HG02981 (cell line): ENCODE data around the gene SLC24A3.

Experiments
- ATAC-seq: cut with Tn5 transposase; IDR thresholded peaks from one replicate; pipeline ENCODE4 v1.9.1; 2021; ENCODE audit warnings: mild to moderate bottlenecking, moderate library complexity; ENCODE audit not compliant: unreplicated experiment

Gene SLC24A3

DNA sequence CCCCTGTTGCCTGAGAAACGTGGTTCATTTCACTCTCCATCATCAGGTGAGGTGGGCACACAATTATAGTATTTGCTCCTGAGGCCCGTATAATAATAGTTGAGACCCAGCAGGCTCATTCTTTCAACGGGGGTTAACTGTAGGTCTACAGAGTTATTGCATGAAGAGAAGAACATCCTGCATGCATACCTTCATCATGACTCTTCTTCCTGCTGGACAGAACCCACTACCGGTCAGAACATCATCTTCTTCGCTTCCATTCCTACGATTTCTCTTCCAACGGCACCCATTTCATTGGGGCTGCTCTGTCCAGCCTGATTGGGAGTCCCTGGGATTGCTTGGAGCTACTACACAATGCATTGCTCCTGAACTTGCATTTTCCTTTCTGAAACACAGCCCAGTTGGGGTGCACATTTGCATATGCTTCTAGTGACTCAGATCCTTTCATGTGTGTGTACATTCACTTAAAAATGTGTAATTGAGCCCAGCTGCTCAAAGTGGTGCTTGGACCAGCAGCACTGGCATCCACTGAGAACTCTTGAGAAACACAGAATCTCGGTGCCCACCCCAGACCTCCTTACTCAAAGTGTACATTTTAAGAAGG lies 57.4 kb downstream of the SLC24A3 start:
- no peak for ATAC-seq

DNA sequence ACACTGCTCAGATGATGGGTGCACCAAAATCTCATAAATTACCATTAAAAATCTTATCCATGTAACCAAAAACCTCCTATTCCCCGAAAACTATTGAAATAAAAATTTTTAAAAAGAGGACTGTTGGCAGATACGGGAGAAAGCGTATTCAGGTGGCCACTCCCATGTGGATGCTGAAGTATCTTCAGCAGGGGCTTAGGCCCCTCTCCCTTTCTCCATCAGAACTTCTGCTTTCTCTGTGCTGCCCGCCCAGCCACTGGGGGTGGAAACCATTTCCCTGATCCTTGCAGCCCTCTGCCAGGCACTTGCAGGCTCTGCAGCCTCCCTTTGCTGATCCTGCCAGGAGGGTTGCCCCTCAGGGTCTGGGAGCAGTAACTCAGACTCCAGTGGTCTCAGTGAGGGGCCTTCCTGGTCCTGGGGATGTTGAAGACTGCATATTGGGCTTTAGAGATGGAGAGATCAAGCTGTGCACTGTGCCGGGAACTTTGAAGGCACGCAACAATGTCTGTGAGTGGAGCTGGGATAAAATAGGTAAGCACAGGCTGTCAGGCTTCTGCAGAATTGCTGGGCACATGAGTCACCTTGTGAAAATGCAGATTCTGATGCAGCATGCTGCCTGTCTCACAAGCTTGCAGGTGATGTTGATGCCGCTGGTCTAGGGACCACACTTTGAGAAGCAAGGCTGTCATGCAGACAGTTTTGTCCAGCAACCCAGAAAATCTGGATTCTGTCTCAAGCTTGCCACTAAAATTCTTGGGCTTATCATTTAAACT lies 59.6 kb downstream of the SLC24A3 start:
- no peak for ATAC-seq

DNA sequence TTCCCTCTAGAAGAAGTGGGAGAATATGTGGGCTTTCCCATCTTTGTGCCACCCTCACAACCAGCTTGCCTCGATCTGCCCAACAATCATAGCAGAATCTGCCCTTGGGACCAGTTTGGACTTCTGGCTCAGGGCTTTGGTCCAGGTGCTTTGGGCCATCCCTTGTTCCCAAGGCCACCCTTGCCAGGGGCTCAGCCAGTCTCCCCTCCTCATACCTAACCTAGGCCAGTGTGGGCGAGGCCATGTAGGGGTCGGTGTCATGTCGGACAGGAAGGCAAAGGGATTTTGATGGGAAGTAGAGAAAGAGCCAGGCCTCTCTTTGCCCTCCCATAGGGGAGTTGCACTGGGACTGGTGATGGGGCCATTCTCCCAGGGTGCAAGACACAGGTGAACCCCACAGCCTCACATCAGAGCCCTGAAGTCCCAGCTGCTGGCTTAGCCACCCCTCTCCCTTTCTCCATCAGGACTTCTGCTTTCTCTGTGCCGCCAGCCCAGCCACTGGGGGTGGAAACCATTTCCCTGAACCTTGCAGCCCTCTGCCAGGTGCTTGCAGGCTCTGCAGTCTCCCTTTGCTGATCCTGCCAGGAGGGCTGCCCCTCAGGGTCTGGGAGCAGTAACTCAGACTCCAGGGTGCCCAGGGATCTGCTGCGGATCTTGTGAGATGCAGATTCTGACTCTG lies 60.7 kb downstream of the SLC24A3 start:
- ATAC-seq: no peak

DNA sequence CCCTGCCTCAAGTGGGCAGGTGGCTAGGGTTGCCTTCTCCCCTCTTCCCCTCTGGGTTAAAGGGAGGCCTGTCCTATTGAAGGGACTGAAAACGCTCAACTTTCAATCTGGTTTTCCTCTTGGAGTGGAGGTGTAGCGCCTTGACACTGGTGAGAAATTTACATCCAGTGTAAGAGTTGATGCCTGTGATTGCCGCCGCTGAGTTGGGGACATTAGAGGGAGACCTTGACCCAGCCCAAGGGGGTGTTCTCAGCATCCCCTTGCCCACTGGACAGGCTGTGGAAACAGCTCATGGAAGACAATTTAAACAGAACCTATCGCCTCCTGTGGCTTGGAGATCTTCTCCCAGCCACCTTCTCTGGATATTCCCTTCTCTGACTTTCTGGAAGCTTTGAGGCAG lies 61.6 kb downstream of the SLC24A3 start:
- no peak for ATAC-seq

DNA sequence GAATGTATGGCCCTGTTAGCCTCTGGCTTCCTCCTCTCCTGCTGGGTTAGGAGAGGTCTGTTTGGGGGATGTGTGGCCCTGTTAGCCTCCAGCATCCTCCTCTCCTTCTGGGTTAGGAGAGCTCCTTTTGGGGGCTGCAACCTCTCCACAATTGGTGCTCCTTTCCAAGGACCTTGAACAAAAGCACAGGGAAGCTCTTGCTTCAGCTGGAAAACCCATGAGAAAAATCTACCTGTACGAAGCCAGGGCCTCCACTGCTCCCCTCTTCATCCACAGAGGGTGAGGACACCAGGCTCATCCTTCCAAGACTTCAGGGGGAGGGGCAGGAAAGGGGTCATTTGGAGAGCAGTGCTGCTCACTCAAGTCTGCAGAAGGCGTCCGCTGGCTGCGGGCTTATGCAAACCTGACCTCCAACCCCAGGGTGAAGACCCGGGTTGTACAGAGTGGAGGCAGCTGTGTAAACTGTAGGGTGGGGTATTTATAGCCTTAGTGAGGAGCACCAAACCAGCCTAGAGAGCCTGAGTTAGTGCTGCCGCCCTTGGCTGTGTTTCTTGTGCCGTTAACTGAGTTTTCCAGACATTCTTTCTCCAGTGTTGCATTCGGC lies 62.1 kb downstream of the SLC24A3 start:
- no peak for ATAC-seq

DNA sequence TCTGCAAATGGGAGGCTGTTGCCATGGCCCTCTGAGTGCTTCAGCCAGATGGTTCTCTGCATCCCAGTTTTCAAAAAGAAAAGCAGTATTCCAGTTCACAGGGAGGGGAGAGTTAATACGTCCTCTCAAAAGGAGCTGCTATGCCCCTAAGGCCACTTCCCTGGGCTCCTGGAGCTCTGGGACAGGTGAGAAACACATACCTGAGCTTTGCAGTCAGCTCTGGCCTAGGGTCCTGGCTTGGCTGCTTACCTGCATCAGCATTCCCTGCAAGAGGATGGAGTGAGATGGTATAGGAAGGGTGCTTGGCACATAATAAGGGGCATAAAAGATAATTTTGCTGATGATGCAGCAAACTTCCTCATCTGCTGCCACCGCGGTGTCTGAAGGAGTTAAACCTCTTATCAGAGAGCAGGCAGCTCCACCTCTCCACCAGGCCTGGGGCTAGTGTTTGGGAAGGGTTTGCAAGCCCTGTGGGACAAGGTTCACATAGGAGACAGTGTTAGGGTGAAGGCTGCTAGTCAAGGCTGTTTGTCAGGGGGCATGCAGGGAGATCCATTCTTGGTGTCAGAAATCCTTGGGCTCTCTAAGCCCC lies 62.7 kb downstream of the SLC24A3 start:
- no peak for ATAC-seq

DNA sequence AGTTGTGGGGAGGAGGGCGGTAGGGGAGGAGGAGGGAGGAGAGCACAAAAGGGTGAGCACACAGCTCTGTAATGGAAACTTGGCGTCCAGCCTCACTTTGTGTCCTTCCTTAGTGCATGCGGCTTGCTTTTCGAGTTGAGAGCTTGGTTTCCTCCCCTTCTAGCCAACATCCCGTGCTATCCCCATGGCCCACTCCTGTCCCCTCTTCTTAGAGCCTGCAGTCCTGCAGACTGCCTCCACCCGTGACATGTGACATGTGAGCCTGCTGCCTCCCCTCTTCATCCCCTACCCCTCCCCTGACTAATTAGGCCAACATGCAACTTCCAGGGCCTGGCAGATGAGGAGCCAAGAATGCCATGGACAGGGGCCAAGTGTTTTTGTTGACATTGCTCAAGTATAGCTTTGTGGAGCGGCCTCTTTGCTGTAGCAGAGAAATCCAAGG lies 63.2 kb downstream of the SLC24A3 start:
- ATAC-seq: no peak

DNA sequence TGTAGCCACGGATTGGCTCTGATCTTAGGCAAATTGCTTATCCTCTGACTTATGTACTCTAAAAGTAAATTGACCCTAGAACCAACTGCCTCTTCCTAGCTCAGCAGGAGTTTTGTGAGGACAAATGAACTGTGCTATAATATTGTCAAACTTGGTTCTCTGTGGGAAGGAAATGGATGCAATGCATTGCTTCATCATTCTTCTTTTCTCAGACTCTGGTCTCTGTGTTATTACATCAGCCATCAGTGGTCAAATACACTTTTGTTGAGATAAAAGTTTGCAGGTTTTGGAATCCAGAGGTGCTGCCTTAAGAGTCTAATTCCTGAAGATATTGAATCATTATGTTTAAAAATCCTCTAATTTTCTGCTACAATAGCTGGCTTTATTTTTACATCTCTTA lies 64.9 kb downstream of the SLC24A3 start:
- ATAC-seq: no peak

DNA sequence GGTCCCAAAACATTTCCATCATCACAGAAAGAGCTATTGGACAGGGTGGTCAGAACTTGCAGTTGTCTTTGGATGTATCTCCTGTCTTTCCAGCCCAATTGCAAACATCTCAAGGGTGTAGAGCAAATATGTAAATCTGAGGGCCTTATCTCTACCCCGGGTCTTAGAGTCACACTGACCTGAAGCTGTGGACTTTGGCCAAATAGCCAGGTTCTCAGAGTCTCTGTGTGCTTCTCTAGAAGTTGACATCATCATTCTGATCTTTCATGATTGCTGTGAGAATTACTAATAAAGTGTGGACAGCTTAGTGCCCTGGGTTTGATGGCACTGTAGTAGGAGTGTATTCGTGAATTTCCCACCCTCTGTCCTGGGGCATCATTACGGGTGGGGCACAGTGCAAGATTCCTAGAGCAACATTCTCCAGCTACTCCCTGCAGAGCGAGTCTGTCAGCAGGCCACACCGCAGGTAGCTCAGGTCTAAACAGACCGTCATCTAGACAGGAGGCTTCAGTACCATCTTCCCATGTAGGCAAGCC lies 71.1 kb downstream of the SLC24A3 start:
- ATAC-seq: no peak

DNA sequence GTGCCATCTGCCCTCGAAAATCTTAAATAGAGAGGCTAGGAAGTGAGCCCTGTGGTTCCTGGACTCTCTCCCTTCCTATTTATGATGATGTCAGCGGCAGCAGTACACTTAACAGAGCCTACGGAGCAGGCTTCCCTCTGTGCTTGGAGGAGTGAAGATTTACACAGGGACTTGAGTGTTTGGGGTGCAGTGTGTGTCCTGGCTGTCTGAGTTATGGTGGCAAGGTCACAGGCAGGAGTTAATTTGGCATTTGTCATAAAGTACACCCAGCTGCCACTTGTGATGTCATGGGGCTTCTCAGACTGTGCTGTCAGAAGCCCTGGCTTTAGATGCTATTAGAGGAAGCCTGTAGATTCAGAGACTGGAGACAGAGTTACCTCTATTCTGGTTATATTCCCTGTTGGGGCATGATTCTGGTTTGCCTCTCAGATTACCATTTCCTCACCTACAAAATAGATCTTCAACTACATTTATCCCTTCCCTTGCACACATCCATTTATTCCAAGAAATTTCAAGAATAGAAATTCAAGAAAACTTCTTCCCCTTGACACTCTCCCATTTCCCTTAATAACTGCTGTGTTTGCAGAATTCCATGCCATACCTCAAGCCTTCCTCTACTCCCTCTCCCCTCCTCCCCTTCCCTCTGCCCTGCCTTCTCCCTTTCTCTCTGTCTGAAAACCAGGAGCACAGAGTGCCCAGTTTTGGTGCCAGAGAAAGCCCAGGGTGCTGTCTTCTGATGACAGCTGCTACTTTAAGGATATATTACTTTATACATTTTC lies 72.1 kb downstream of the SLC24A3 start:
- ATAC-seq: no peak

DNA sequence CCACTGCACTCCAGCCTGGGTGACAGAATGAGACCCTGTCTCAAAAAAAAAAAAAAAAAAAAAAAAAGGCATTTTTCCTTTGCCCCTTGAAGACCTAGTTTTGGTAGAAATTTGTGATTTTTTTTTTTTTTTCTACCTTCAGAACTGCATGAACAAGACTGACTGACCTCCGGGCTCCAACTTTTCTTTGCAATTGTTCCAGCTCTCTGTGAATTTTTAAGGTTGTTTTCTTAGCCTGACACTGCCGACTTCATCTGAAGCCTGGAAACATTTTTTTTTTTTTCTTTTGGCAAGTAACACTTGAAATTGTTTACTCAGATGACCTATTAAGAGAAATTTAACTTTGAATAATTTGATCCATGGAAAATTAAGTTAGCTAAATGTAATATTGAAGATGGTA lies 73.0 kb downstream of the SLC24A3 start:
- no peak for ATAC-seq

DNA sequence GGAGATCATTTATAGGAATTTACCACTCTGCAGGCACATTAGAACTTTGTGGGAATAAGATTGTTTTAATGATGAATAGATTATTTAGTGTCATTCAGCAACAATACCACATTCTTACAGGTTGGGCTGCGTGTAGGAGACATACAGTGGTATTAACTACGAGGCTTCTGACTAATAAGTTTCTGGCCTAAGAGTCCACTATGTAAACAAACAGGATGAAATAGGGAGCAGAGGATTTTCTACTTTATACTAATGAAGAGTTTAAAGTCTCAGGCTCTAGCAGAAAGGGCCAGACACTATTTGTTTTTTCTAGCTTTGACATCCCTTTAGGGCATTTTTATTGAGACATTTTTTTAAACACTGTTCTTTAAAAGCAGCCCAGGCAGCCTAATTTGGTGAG lies 75.6 kb downstream of the SLC24A3 start:
- ATAC-seq: no peak

DNA sequence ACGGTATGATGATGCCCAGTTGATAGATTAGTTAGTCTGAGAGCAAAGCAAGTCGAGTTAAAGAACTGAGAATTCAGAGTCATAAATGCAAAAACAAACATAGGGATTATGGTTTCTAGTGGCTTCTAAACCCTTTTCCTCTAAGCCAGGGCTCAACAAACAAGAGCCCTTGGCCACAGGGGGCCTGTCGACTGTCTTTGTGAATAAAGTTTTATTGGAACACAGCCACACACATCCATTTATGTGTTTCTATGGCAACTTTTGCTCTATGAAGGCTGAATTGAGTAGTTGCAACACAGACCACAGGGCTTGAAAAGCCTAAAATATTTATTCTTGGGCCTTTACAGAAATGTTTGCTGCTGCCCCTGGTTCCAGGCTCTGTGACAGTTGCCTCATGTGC lies 76.2 kb downstream of the SLC24A3 start:
- ATAC-seq: no peak

DNA sequence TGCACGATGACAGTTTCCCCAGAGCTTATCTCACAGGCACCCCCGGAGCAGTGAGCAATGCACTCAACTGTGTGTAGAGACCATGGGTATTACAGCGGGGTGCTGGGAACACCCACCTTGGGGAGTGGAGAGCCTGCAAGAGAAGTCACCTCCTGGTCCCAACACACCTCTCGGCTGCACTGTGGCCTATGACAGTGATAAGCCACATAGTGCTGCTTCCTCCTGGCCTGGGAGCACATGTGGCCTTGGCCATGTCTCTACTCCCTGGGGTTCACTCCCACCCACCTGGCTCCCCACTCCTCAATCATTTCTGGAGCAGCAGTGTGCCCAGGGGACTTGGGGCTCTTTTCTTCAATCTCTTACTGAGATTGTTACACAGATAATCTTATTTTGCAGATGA lies 77.0 kb downstream of the SLC24A3 start:
- ATAC-seq: no peak

DNA sequence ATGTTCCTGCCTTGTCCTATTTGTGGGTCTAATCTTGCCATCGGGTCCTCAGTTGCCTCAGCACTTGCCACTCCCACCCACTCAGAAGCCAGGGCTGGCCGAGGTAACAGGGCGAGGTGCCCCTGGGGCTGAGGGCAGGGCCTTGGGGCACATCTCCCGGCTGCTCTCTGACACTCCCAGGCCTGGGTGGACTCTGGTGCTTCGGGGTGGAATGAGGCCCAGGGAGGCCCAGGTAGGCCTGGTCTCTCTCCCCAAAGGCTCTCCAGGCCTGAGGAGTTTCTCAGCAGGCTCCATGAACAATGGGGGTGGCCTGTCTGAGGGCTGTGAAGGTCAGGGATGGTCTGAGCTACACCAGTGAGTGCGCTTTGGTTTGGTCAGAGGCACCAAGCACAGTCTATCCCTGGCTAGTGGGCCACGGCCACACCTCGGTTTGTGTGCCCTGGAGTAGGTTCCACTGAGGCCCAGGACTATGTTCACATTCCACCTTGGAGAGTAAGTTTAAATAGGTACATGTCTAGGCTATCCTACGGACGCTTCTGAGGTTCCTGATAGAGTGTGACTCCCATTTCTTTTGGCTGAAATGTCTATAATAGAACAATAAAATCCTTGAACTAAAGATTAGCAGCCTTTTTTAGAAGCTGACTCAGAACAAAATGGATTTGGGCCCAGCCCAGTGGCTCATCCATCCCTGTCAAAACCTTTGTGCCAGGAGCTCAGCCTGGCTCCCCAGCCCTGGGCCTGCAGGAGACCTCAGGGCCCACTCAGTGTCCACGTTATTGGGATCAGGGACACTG lies 78.8 kb downstream of the SLC24A3 start:
- ATAC-seq: no peak

DNA sequence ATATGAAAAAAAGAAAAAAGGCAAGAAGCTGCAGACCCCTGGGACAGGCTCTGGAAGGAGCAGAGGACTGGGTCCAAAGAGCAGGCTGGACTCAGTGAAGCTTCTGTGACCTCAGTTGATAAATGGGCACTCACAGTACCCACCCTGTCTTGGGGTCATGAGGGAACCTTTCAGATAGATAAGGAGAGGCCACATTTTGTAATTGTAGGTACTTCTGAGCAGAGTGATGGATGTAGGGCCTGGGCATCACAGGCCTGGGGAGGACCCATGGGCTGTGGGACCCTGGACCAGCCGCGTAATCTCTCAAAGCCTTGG lies 79.3 kb downstream of the SLC24A3 start:
- ATAC-seq: no peak

DNA sequence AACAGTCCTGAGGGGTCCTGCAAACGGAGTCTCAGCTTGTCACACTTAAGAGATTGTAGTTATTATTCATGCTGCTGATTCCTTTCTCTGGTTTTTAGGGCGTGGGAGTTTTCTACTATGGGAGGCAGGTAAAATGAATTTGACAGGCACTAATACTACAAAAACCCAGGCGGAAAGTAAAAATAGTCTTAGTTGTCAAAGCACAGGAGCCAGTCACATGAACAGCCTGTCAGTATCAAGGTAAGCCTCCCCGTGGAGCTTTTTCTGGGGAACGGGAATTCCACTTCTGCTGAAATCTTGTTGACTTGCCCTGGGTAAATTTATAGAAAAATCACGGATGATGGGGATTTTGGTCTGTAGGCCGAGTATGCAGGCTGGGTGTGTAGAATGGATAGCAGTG lies 79.8 kb downstream of the SLC24A3 start:
- ATAC-seq: no peak

DNA sequence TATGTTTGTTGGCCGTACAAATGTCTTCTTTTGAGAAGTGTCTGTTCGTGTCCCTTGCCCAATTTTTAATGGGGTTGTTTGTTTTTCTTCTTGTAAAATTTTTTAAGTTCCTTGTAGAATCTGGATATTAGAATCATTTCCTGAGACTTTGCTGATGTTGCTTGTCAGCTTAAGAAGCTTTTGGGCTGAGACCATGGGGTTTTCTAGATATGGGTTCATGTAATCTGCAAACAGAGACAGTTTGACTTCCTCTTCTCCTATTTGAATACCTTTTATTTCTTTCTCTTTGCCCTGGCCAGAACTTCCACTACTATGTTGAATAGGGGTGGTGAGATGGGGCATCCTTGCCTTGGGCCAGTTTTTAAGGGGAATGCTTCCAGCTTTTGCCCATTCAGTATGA lies 82.6 kb downstream of the SLC24A3 start:
- no peak for ATAC-seq

DNA sequence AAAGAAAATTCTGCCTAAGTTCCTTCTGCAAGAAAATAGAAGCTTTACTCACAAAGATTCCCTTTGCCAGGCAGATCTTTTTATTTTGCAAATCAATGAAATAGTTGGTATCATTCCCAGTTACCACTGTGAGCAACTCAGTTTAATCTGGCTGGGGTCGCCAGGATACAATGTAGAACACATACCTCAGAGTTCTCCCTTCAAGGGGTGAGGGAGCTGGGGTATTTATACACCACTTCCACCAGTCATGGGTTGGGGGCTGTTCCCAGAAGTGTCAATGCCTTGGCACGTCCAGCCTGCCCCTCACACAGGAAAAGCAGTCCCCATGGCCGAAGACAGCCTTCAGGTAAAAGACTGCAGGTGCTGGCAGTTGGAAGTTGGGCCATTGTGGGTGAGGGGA lies 86.2 kb downstream of the SLC24A3 start:
- no peak for ATAC-seq

DNA sequence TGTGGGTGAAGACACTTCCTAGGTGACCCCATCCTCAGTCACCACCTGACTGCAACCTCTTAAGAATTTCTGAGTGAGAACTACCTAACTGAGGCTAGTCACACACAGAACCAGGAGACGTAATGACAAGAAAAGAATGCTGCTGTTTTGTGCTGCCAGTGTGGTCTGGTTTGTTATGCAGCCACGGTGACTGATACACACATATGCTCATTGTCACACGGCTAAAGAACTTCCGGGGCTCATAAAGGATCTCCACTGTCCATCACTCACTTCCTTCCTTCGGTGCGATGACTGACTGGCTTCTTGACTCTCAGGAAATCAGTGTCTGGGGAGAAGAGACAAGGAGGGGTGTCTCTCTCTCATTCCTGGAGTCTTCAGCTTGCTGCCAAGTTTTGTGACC lies 88.0 kb downstream of the SLC24A3 start:
- ATAC-seq: no peak
